B cell (primary cell): ENCODE data around the gene KRT39. TPM values are rescaled to one million over a fixed set of nuclear protein-coding genes. Genes with fewer than 3 reads are reported as not detected.

Experiments used
- ATAC-seq: fragments of 200-7000 bp; cut with Tn5 transposase; one replicate; pipeline ENCODE4 v1.10.0; 2021; ENCODE audit warnings: low read depth, mild to moderate bottlenecking, moderate number of reproducible peaks, moderate library complexity
- CTCF ChIA-PET: fragments of 350-600 bp; sonication (Branson Sonifier 250); formaldehyde crosslinking; loops from one replicate; lab custom pipeline; 2021; ENCODE audit warnings: antibody characterized with exemption, inconsistent platforms; lab: Charles Lee
- POLR2A ChIA-PET: fragments of 350-600 bp; sonication (Branson Sonifier 250); formaldehyde crosslinking; loops from one replicate; lab custom pipeline; 2021; ENCODE audit warnings: antibody characterized with exemption; lab: Charles Lee
- DNase-seq: peaks from one replicate; pipeline ENCODE4 v3.0.0; 2013
- H2AFZ ChIP-seq: 2 replicates; pipeline ENCODE4 v1.6.1; 2012; ENCODE audit warnings: mild to moderate bottlenecking, low read depth, low read length; ENCODE audit not compliant: insufficient read depth, poor library complexity, severe bottlenecking
- H3K27ac ChIP-seq, 2 donors: 1 replicate in 1 of 2; 2 replicates in 1 of 2; pipeline ENCODE4 v1.5.1; 2012 to 2013; ENCODE audit warnings: low read length in 2 of 2, mild to moderate bottlenecking in 2 of 2, moderate library complexity in 1 of 2
- H3K27me3 ChIP-seq, 4 experiments: fragments of 200-600 bp in 1 of 4; sonication (generic) in 1 of 4; replicated peaks in 1 of 4; 1 replicate in 2 of 4; 2 replicates in 2 of 4; pipeline versions ENCODE4 v1.6.1 to v1.7.0; 2013 to 2016; ENCODE audit warnings: low read length in 3 of 4, mild to moderate bottlenecking in 2 of 4, mixed read lengths in 1 of 4, moderate library complexity in 1 of 4; ENCODE audit not compliant: insufficient read depth in 4 of 4, control insufficient read depth in 3 of 4; ENCODE audit errors: control extremely low read depth in 1 of 4
- H3K36me3 ChIP-seq, 2 experiments: replicated peaks in 1 of 2; 1 replicate in 1 of 2; 2 replicates in 1 of 2; pipeline versions ENCODE4 v1.6.1 to v1.7.1; 2013; ENCODE audit warnings: low read length in 1 of 2; ENCODE audit not compliant: insufficient read depth in 2 of 2, control insufficient read depth in 1 of 2; ENCODE audit errors: control extremely low read depth in 1 of 2, extremely low read depth in 1 of 2
- H3K4me1 ChIP-seq, 2 donors: fragments of 200-600 bp in 1 of 2; sonication (generic) in 1 of 2; 1 replicate in 1 of 2; 2 replicates in 1 of 2; pipeline versions ENCODE4 v1.5.1 to v1.6.1; 2013 to 2017; ENCODE audit warnings: low read length in 2 of 2; ENCODE audit not compliant: control insufficient read depth in 2 of 2, insufficient read depth in 2 of 2
- H3K4me2 ChIP-seq: replicated peaks from 2 replicates; pipeline ENCODE3; 2012; ENCODE audit warnings: mild to moderate bottlenecking, low read depth, low read length; ENCODE audit not compliant: poor library complexity, severe bottlenecking
- H3K4me3 ChIP-seq, 5 experiments: fragments of 200-600 bp in 1 of 5; sonication (generic) in 1 of 5; 1 replicate in 3 of 5; 2 replicates in 2 of 5; pipeline versions ENCODE4 v1.5.1 to v1.7.0; 2011 to 2016; ENCODE audit warnings: low read length in 4 of 5, mild to moderate bottlenecking in 4 of 5, low read depth in 2 of 5, control low read depth in 1 of 5, moderate library complexity in 1 of 5; ENCODE audit not compliant: insufficient read depth in 1 of 5; ENCODE audit errors: control extremely low read depth in 1 of 5, extremely low read depth in 1 of 5
- H3K79me2 ChIP-seq: fragments of 200-600 bp; sonication (generic); one replicate; pipeline ENCODE4 v1.6.0; 2016; ENCODE audit warnings: low read length; ENCODE audit not compliant: control insufficient read depth, insufficient read depth
- H3K9ac ChIP-seq: fragments of 200-600 bp; sonication (generic); 2 replicates; pipeline ENCODE4 v1.6.1; 2017; ENCODE audit warnings: mild to moderate bottlenecking, low read length, moderate library complexity
- H3K9me3 ChIP-seq, 3 donors: one replicate each; pipeline versions ENCODE4 v1.6.1 to v1.7.1; 2013; ENCODE audit warnings: low read length in 2 of 3; ENCODE audit not compliant: control insufficient read depth in 2 of 3, insufficient read depth in 1 of 3; ENCODE audit errors: control extremely low read depth in 1 of 3
- H4K20me1 ChIP-seq: 2 replicates; pipeline ENCODE4 v1.6.0; 2012; ENCODE audit warnings: mild to moderate bottlenecking, low read length; ENCODE audit not compliant: insufficient read depth, control insufficient read depth, poor library complexity, severe bottlenecking
- H3K27ac Mint-ChIP-seq: one replicate; pipeline ENCODE4 v1.8.0; 2021; ENCODE audit warnings: mixed read lengths
- H3K27me3 Mint-ChIP-seq: one replicate; pipeline ENCODE4 v1.8.0; 2021; ENCODE audit warnings: mixed read lengths
- H3K4me1 Mint-ChIP-seq: one replicate; pipeline ENCODE4 v1.8.0; 2021; ENCODE audit warnings: mixed read lengths
- H3K4me3 Mint-ChIP-seq: one replicate; pipeline ENCODE4 v1.8.0; 2021; ENCODE audit warnings: mixed read lengths
- H3K9me3 Mint-ChIP-seq: one replicate; pipeline ENCODE4 v1.8.0; 2022; ENCODE audit warnings: mixed read lengths; ENCODE audit not compliant: insufficient read depth
- CTCF ChIP-seq: fragments of 200-600 bp; IDR thresholded peaks from one replicate; pipeline ENCODE4 v1.8.0; 2022; ENCODE audit warnings: antibody characterized with exemption, mild to moderate bottlenecking
- EZH2 ChIP-seq: IDR thresholded peaks from 2 replicates; pipeline ENCODE4 v1.6.1; 2012; ENCODE audit warnings: borderline replicate concordance, low read depth, mild to moderate bottlenecking, moderate library complexity, low read length; ENCODE audit not compliant: insufficient read depth, poor library complexity, severe bottlenecking
- WGBS: methylation state at CpG from one replicate; pipeline ENCODE4 v1.1.5; 2013; ENCODE audit warnings: missing lambda C conversion rate; ENCODE audit not compliant: insufficient coverage; 5-methylcytosine and 5-hydroxymethylcytosine counted together
- intact Hi-C: fragments of 100-400 bp; cut with micrococcal nuclease; formaldehyde crosslinking; loops from one replicate; pipeline ENCODE4 v1.10.0; 2022
- polyA plus RNA-seq: library from polyadenylated mRNA; depleted of rRNA; stranded (reverse); fragments of >200 nt; gene quantifications from 2 replicates; pipeline ENCODE4 v1.2.3, GENCODE V29; 2012
- total RNA-seq, 2 donors: library from RNA; stranded (reverse); fragments of 120-200 nt in 1 of 2; gene quantifications; 1 replicate in 1 of 2; 2 replicates in 1 of 2; pipeline versions ENCODE4 v1.2.3 to v1.2.4, GENCODE V29; 2013 to 2022

KRT39 gene
- total and polyA plus RNA-seq, 2 donors (not counting 1 experiment from before 2014, with no cell fraction given): not detected

GRCh38 chr17:40975516-40975915, 8.8 kb upstream of the KRT39 start:
- Histone ChIP-seq H3K9ac (no peak overlapping the region), H4K20me1 (no peaks in the 10 kb centered on the region), H3K4me1 (no peaks in the 10 kb centered on the region), H3K27me3 (peaks cover 0 to 14% (median 9%) of the 10 kb centered on the region in 4 experiments), H3K4me3 (no peak overlapping the region), H3K27ac (no peak overlapping the region), H3K79me2 (no peaks in the 10 kb centered on the region), H2AFZ (no peak overlapping the region), H3K4me2 (no peak overlapping the region), H3K36me3 (no peaks in the 10 kb centered on the region), H3K9me3 (no peaks in the 10 kb centered on the region)
- no peak for DNase-seq
- TF ChIP-seq CTCF: no peak
- TF ChIP-seq EZH2: no peak
- H3K4me3 Mint-ChIP-seq: no peak overlapping the region
- ChIA-PET POLR2A (no interaction called here), CTCF (no interaction called here)
- ATAC-seq: no peak
- intact Hi-C loops: no loop called here
- H3K27me3 Mint-ChIP-seq: peaks cover 35% of the 10 kb centered on the region
- no peaks in the 10 kb centered on the region for H3K4me1 Mint-ChIP-seq
- no peak overlapping the region for H3K27ac Mint-ChIP-seq
- H3K9me3 Mint-ChIP-seq: no peaks in the 10 kb centered on the region

GRCh38 chr17:40974366-40974765, 7.6 kb upstream of the KRT39 start:
- 100% methylated on average over 2 of the region's 3 CpGs for WGBS
- Histone ChIP-seq H3K9ac (no peak overlapping the region), H3K4me2 (no peak overlapping the region), H2AFZ (no peak overlapping the region), H3K4me3 (no peak overlapping the region), H3K36me3 (no peaks in the 10 kb centered on the region), H3K79me2 (no peaks in the 10 kb centered on the region), H3K27me3 (peaks cover 0 to 13% (median 9%) of the 10 kb centered on the region in 4 experiments), H3K9me3 (no peaks in the 10 kb centered on the region), H3K4me1 (no peaks in the 10 kb centered on the region), H4K20me1 (no peaks in the 10 kb centered on the region), H3K27ac (no peak overlapping the region)
- DNase-seq (no peak), ATAC-seq (no peak)
- ChIA-PET CTCF (no interaction called here), POLR2A (no interaction called here)
- intact Hi-C loops: no loop called here
- H3K9me3 Mint-ChIP-seq: no peaks in the 10 kb centered on the region
- no peaks in the 10 kb centered on the region for H3K4me1 Mint-ChIP-seq
- H3K27ac Mint-ChIP-seq: no peak overlapping the region
- peaks cover 39% of the 10 kb centered on the region for H3K27me3 Mint-ChIP-seq
- no peak for TF ChIP-seq EZH2
- TF ChIP-seq CTCF: peak; percentile 16
- no peak overlapping the region for H3K4me3 Mint-ChIP-seq
